MM.1S (cell line): ENCODE results near the gene HPS5.
"Not testable (repeated sequence)": the region's sequence is repeated elsewhere in the genome, so short reads cannot be mapped to it uniquely, and the experiment has no call there.

ENCODE experiments used
- DNase-seq: peaks from one replicate; pipeline ENCODE4 v3.0.0-alpha.2; 2015
- H2AFZ ChIP-seq: fragments of 300-600 bp; sonication (generic); 2 replicates; pipeline ENCODE4 v1.6.0; 2016; ENCODE audit warnings: antibody characterized with exemption, low read length
- H3F3A ChIP-seq: fragments of 300-600 bp; sonication (generic); 2 replicates; pipeline ENCODE4 v1.6.1; 2016; ENCODE audit warnings: mild to moderate bottlenecking, antibody characterized with exemption, low read length, moderate library complexity, mixed read lengths; ENCODE audit not compliant: insufficient read depth
- H3K27ac ChIP-seq: fragments of 300-600 bp; sonication (generic); 2 replicates; pipeline ENCODE4 v1.5.1; 2016; ENCODE audit warnings: mild to moderate bottlenecking, low read length
- H3K27me3 ChIP-seq: fragments of 300-600 bp; sonication (generic); replicated peaks from 2 replicates; pipeline ENCODE4 v1.6.0; 2016; ENCODE audit warnings: low read length; ENCODE audit not compliant: insufficient read depth
- H3K36me3 ChIP-seq: fragments of 300-600 bp; sonication (generic); replicated peaks from 2 replicates; pipeline ENCODE4 v1.6.1; 2016; ENCODE audit warnings: mild to moderate bottlenecking, low read length, mixed read lengths; ENCODE audit not compliant: insufficient read depth
- H3K4me1 ChIP-seq: fragments of 300-600 bp; sonication (generic); 2 replicates; pipeline ENCODE4 v1.6.1; 2016; ENCODE audit warnings: low read length, mixed read lengths
- H3K4me2 ChIP-seq: fragments of 300-600 bp; sonication (generic); 2 replicates; pipeline ENCODE4 v1.6.0; 2016; ENCODE audit warnings: low read depth, low read length
- H3K4me3 ChIP-seq: fragments of 300-600 bp; sonication (generic); 2 replicates; pipeline ENCODE4 v1.5.1; 2016; ENCODE audit warnings: low read length, mixed read lengths
- H3K79me2 ChIP-seq: fragments of 300-600 bp; sonication (generic); 2 replicates; pipeline ENCODE4 v1.6.1; 2016; ENCODE audit warnings: mixed run types, low read length, mixed read lengths
- H3K9ac ChIP-seq: fragments of 300-600 bp; sonication (generic); 2 replicates; pipeline ENCODE4 v1.6.1; 2016; ENCODE audit warnings: low read length, mixed read lengths
- H3K9me2 ChIP-seq: fragments of 300-600 bp; sonication (generic); replicated peaks from 2 replicates; pipeline ENCODE4 v1.6.1; 2016; ENCODE audit warnings: mild to moderate bottlenecking, low read length, mixed read lengths; ENCODE audit not compliant: insufficient read depth
- H3K9me3 ChIP-seq: fragments of 300-600 bp; sonication (generic); replicated peaks from 2 replicates; pipeline ENCODE4 v1.6.1; 2016; ENCODE audit warnings: mild to moderate bottlenecking, low read length, mixed read lengths; ENCODE audit not compliant: insufficient read depth
- H4K20me1 ChIP-seq: fragments of 300-600 bp; sonication (generic); 2 replicates; pipeline ENCODE4 v1.6.1; 2016; ENCODE audit warnings: mild to moderate bottlenecking, low read length, moderate library complexity, mixed read lengths; ENCODE audit not compliant: insufficient read depth
- CTCF ChIP-seq: fragments of 300-600 bp; sonication (generic); IDR thresholded peaks from 2 replicates; pipeline ENCODE4 v1.5.1; 2016; ENCODE audit warnings: antibody characterized with exemption, low read length, mixed read lengths
- EZH2 ChIP-seq: fragments of 300-600 bp; sonication (generic); optimal IDR thresholded peaks from 2 replicates; pipeline ENCODE3; 2017; ENCODE audit warnings: low read depth, mild to moderate bottlenecking, antibody characterized with exemption, low read length, mixed read lengths
- EZH2phosphoT487 ChIP-seq: fragments of 300-600 bp; sonication (generic); IDR thresholded peaks from 2 replicates; pipeline ENCODE4 v1.6.1; 2018; ENCODE audit warnings: antibody characterized with exemption, low read length

The HPS5 gene

GRCh38 chr11:18277565-18278271, 44.2 kb downstream of the HPS5 start:
- no peak overlapping the region for H3K9ac ChIP-seq
- H3K4me1 ChIP-seq: peaks cover 8% of the 10 kb centered on the region
- no peak for TF ChIP-seq CTCF
- TF ChIP-seq EZH2phosphoT487: no peak
- no peak for TF ChIP-seq EZH2
- H3K36me3 ChIP-seq: 0 out of 2 replicates have a peak, but pooled peaks cover 8% of the 10 kb centered on the region
- H3K79me2 ChIP-seq: no peaks in the 10 kb centered on the region
- no peaks in the 10 kb centered on the region for H3K27me3 ChIP-seq
- H3K27ac ChIP-seq: no peak overlapping the region
- H2AFZ ChIP-seq: no peak overlapping the region
- no peaks in the 10 kb centered on the region for H3K9me2 ChIP-seq
- no peak overlapping the region for H3K4me3 ChIP-seq
- H3K4me2 ChIP-seq: no peak overlapping the region
- peaks cover 11% of the 10 kb centered on the region; the same call in 1 of the 2 replicates for H3F3A ChIP-seq
- no peaks in the 10 kb centered on the region for H3K9me3 ChIP-seq
- DNase-seq: no peak
- H4K20me1 ChIP-seq: no peaks in the 10 kb centered on the region

GRCh38 chr11:18271206-18271605, 50.7 kb downstream of the HPS5 start:
- H3F3A ChIP-seq: 0 out of 2 replicates have a peak, but pooled peaks cover 4% of the 10 kb centered on the region
- H3K9me3 ChIP-seq: no peaks in the 10 kb centered on the region
- no peak overlapping the region for H3K4me3 ChIP-seq
- DNase-seq: no peak
- no peaks in the 10 kb centered on the region for H3K9me2 ChIP-seq
- TF ChIP-seq EZH2: no peak
- H2AFZ ChIP-seq: no peak overlapping the region
- H3K9ac ChIP-seq: no peak overlapping the region
- no peak overlapping the region for H3K27ac ChIP-seq
- H3K36me3 ChIP-seq: no peaks in the 10 kb centered on the region
- H3K4me1 ChIP-seq: 0 out of 2 replicates have a peak, but pooled peaks cover 4% of the 10 kb centered on the region
- H3K79me2 ChIP-seq: no peaks in the 10 kb centered on the region
- H4K20me1 ChIP-seq: no peaks in the 10 kb centered on the region
- no peak overlapping the region for H3K4me2 ChIP-seq
- H3K27me3 ChIP-seq: no peaks in the 10 kb centered on the region

GRCh38 chr11:18270102-18270501, 51.8 kb downstream of the HPS5 start:
- Histone ChIP-seq H3K27me3 (peaks cover 8% of the 10 kb centered on the region; the same call in 1 of the 2 replicates), H3F3A (0 out of 2 replicates have a peak, but pooled peaks cover 4% of the 10 kb centered on the region), H3K4me2 (no peak overlapping the region), H4K20me1 (no peaks in the 10 kb centered on the region), H3K9me3 (no peaks in the 10 kb centered on the region), H3K27ac (no peak overlapping the region), H2AFZ (no peak overlapping the region), H3K9me2 (no peaks in the 10 kb centered on the region), H3K36me3 (no peaks in the 10 kb centered on the region), H3K9ac (no peak overlapping the region), H3K79me2 (no peaks in the 10 kb centered on the region), H3K4me1 (0 out of 2 replicates have a peak, but pooled peaks cover 4% of the 10 kb centered on the region), H3K4me3 (no peak overlapping the region)
- DNase-seq: no peak
- TF ChIP-seq EZH2 (no peak), EZH2phosphoT487 (no peak), CTCF (no peak)

GRCh38 chr11:18269252-18269651, 52.7 kb downstream of the HPS5 start:
- H3K4me3 ChIP-seq, H2AFZ ChIP-seq, H3K27ac ChIP-seq, H3K9ac ChIP-seq, H4K20me1 ChIP-seq, H3F3A ChIP-seq, H3K27me3 ChIP-seq, DNase-seq, H3K36me3 ChIP-seq, H3K9me2 ChIP-seq, H3K9me3 ChIP-seq, H3K4me2 ChIP-seq, H3K79me2 ChIP-seq, H3K4me1 ChIP-seq: not testable (repeated sequence)
